ENCODE data around the gene BTBD19. TPM values are rescaled to one million over a fixed set of nuclear protein-coding genes. Genes with fewer than 3 reads are reported as not detected.
A peak's percentile ranks its signal among the peaks of the same experiment; 100 is the strongest.
"Not testable (repeated sequence)": the region's sequence is repeated elsewhere in the genome, so short reads cannot be mapped to it uniquely, and the experiment has no call there.

BTBD19 gene
- total and polyA plus RNA-seq, 2 donors from 2014 or later: 3.2 to 16.5 TPM

- no peak for TF ChIP-seq CTCF (IDR thresholded peaks at IDR 0.05; ENCODE audit: borderline replicate concordance, extremely low read depth, insufficient read depth)
- intact Hi-C loops (cut with DNase I): no loop called here
- FAIRE-seq (no peak), DNase-seq (peak in 1 of 5 donors; percentile 68)
- Histone ChIP-seq H3K9me3 (ENCODE audit: control insufficient read depth in 2 of 3, insufficient read depth in 1 of 3, low read length in 3 of 3) (no peaks in the 10 kb centered on the region), H3K27ac (ENCODE audit: low read depth in 2 of 2, low read length in 2 of 2) (no peak overlapping the region), H3K36me3 (ENCODE audit: control insufficient read depth in 2 of 3, insufficient read depth in 3 of 3, low read length in 3 of 3) (no peaks in the 10 kb centered on the region), H3K4me3 (ENCODE audit: low read length in 3 of 3) (no peak overlapping the region), H3K9ac (ENCODE audit: low read length in 3 of 3) (no peak overlapping the region), H3K27me3 (ENCODE audit: control insufficient read depth, insufficient read depth, low read length) (no peaks in the 10 kb centered on the region), H3K4me1 (ENCODE audit: control insufficient read depth in 2 of 3, insufficient read depth in 2 of 3, low read depth in 1 of 3, low read length in 3 of 3) (peaks cover 0 to 12% (median 0%) of the 10 kb centered on the region in 3 donors)
These were observed 14.7 kb downstream of the BTBD19 start for GRCh38 chr1:44822981-44823451.

- intact Hi-C loops (cut with DNase I); H3K9ac ChIP-seq (ENCODE audit: low read length in 3 of 3); FAIRE-seq; H3K27ac ChIP-seq (ENCODE audit: low read depth in 2 of 2, low read length in 2 of 2); H3K36me3 ChIP-seq (ENCODE audit: control insufficient read depth in 2 of 3, insufficient read depth in 3 of 3, low read length in 3 of 3); H3K27me3 ChIP-seq (ENCODE audit: control insufficient read depth, insufficient read depth, low read length); H3K9me3 ChIP-seq (ENCODE audit: control insufficient read depth in 2 of 3, insufficient read depth in 1 of 3, low read length in 3 of 3); H3K4me3 ChIP-seq (ENCODE audit: low read length in 3 of 3): not testable (repeated sequence)
- DNase-seq: peak in 1 of 5 donors; percentile 35
- peaks cover 0 to 10% (median 0%) of the 10 kb centered on the region in 3 donors for H3K4me1 ChIP-seq (ENCODE audit: control insufficient read depth in 2 of 3, insufficient read depth in 2 of 3, low read depth in 1 of 3, low read length in 3 of 3)
These were observed 16.1 kb downstream of the BTBD19 start for GRCh38 chr1:44824392-44824791.

- FAIRE-seq (no peak), DNase-seq (peak in 1 of 5 donors; percentile 76)
- H3K4me1 ChIP-seq (ENCODE audit: control insufficient read depth in 2 of 3, insufficient read depth in 2 of 3, low read depth in 1 of 3, low read length in 3 of 3): no peaks in the 10 kb centered on the region
- intact Hi-C loops (cut with DNase I): no loop called here
- no peak overlapping the region for H3K4me3 ChIP-seq (ENCODE audit: low read length in 3 of 3)
- no peak overlapping the region for H3K27ac ChIP-seq (ENCODE audit: low read depth in 2 of 2, low read length in 2 of 2)
- no peaks in the 10 kb centered on the region for H3K9me3 ChIP-seq (ENCODE audit: control insufficient read depth in 2 of 3, insufficient read depth in 1 of 3, low read length in 3 of 3)
- H3K27me3 ChIP-seq (ENCODE audit: control insufficient read depth, insufficient read depth, low read length): no peaks in the 10 kb centered on the region
- TF ChIP-seq CTCF (IDR thresholded peaks at IDR 0.05; ENCODE audit: borderline replicate concordance, extremely low read depth, insufficient read depth): no peak
- H3K9ac ChIP-seq (ENCODE audit: low read length in 3 of 3): no peak overlapping the region
- H3K36me3 ChIP-seq (ENCODE audit: control insufficient read depth in 2 of 3, insufficient read depth in 3 of 3, low read length in 3 of 3): no peaks in the 10 kb centered on the region
These were observed 18.3 kb downstream of the BTBD19 start for GRCh38 chr1:44826375-44827196.

- no peak for TF ChIP-seq CTCF (IDR thresholded peaks at IDR 0.05; ENCODE audit: borderline replicate concordance, extremely low read depth, insufficient read depth)
- H3K9me3 ChIP-seq (ENCODE audit: control insufficient read depth in 2 of 3, insufficient read depth in 1 of 3, low read length in 3 of 3): no peaks in the 10 kb centered on the region
- no peak overlapping the region for H3K27ac ChIP-seq (ENCODE audit: low read depth in 2 of 2, low read length in 2 of 2)
- H3K9ac ChIP-seq (ENCODE audit: low read length in 3 of 3): no peak overlapping the region
- FAIRE-seq: no peak
- no peak overlapping the region for H3K4me3 ChIP-seq (ENCODE audit: low read length in 3 of 3)
- no peaks in the 10 kb centered on the region for H3K27me3 ChIP-seq (ENCODE audit: control insufficient read depth, insufficient read depth, low read length)
- H3K36me3 ChIP-seq (ENCODE audit: control insufficient read depth in 2 of 3, insufficient read depth in 3 of 3, low read length in 3 of 3): no peaks in the 10 kb centered on the region
- DNase-seq: peak in 1 of 5 donors; percentile 71
- intact Hi-C loops (cut with DNase I): no loop called here
- H3K4me1 ChIP-seq (ENCODE audit: control insufficient read depth in 2 of 3, insufficient read depth in 2 of 3, low read depth in 1 of 3, low read length in 3 of 3): no peaks in the 10 kb centered on the region
These were observed 19.1 kb downstream of the BTBD19 start for GRCh38 chr1:44827197-44828002.
